Measurements from ENCODE around the gene CKB.
A peak's percentile ranks its signal among the peaks of the same experiment; 100 is the strongest.

The CKB gene

GRCh38 chr14:103550451-103551337 lies 28.1 kb upstream of the CKB start:
- FAIRE-seq, result no peak

DNA sequence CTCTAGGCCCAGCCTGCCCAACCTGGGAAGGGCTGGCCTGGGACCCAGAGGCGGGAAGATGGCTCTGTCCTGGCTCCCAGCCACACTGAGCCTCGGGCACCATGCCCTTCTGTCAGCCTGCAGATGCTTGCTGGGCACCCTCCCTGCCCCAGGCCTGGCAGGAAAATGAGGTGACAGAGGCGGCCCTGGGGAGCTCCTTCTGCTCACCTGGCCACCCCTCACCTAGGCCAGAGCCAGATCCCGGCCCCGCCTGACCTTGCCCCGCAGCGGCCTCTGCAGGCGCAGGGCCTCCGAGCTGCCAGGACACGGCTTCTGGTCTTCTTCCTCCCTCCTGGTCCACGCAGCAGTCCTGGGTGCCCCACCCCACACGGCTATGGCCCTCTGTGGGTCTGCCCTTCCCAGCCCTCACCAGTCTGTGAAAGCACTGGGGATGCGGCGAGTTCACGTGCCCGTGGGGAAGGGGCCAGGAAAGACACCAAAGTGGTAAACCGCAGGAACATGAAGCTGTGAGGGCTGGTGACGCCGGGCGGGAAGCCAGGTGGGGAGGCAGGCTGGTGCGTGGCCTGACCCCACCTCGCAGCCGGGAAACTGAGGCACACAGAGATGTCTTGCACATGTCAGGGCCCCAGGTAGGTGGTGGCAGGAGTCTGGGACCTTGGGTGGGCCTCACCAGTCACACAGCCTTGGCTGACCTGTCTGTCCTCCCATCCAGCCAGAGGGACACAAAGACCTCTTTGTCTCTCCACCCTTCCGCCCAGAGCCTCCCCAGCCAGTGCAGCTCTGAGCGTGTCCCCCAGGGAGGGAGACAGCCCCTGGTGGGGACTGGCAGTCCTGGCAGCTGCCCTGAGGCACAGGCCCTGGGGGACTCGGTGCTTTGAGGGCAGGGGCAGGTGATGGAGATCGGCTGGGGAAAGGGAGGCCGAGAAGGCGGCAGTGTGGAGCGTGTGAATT lies 27.0 kb upstream of the CKB start:
- FAIRE-seq (no peak), DNase-seq (ENCODE audit: insufficient read length, low spot score) (no peak)

More at GRCh38 chr14:103550451-103551337, 28.1 kb upstream of the CKB start:
- DNase-seq (ENCODE audit: insufficient read length, low spot score), result no peak

DNA sequence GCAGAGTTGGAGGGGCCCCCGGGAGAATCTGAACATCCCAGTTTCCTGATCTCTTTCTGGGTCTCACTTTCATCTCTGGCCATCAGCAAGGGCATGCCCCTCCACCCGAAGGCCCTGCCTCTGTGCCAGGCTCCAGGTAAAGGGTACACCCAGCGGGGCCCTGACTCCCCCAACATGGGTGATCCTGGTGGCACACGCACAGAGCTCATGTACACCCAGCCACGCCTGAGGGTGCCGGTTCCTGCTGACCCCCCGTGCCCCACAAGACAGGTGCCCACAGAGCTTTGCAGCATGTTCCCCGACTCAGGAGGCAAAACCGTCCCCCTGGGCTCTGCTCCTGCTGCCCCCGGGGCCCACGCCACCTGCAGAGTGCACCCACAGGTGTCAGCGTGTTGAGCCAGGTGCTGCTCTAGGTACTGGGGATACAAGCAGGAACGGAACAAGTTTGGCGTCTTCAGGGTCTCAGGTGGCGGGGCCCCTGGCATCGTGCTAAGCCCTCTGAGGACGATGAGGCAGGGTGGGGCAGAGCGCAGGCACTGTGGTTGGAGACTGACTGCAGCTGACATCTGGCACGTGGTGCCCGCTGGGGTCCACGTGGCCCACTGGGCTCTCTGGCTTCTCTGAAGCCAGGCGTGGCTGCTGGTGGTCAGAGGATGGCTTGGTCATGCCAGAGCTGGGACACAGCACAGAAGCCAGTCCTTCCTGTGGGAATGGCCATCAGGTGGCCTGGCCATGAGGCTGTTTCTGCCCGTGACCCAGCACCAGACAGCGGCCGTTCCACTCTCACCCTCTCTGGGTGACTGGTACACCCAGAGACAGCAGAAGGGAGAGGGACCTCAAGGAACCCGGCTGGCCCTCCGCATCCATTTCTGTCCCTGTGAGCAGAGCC lies 26.1 kb upstream of the CKB start:
- FAIRE-seq (no peak), DNase-seq (ENCODE audit: insufficient read length, low spot score) (no peak)

DNA sequence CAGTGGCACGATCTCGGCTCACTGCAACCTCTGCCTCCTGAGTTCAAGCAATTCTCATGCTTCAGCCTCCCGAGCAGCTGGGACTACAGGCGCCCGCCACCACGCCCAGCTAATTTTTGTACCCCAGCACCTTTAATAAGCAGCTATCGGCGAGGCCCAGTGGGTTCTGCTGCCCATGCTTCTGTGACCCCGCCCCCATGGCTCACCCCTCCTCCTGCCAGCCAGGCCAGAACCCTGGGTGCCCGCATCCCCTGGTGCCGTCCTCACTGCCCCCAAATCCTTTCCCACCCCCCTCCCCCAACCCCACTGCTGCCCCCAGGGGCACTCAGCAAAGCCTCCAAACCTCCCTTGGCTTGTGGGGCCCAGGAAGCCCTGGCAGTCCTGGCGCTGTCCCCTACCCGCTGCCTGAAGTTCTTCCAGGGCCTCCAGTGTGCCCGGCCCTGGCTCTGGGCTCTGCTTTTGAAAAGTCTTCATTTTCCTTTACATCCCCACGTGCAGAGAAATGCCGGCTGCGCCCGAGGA lies 25.4 kb upstream of the CKB start:
- no peak for DNase-seq (ENCODE audit: insufficient read length, low spot score)
- FAIRE-seq, result no peak

GRCh38 chr14:103547455-103547940 lies 24.9 kb upstream of the CKB start:
- FAIRE-seq (peak; percentile 36), DNase-seq (ENCODE audit: insufficient read length, low spot score) (no peak)

DNA sequence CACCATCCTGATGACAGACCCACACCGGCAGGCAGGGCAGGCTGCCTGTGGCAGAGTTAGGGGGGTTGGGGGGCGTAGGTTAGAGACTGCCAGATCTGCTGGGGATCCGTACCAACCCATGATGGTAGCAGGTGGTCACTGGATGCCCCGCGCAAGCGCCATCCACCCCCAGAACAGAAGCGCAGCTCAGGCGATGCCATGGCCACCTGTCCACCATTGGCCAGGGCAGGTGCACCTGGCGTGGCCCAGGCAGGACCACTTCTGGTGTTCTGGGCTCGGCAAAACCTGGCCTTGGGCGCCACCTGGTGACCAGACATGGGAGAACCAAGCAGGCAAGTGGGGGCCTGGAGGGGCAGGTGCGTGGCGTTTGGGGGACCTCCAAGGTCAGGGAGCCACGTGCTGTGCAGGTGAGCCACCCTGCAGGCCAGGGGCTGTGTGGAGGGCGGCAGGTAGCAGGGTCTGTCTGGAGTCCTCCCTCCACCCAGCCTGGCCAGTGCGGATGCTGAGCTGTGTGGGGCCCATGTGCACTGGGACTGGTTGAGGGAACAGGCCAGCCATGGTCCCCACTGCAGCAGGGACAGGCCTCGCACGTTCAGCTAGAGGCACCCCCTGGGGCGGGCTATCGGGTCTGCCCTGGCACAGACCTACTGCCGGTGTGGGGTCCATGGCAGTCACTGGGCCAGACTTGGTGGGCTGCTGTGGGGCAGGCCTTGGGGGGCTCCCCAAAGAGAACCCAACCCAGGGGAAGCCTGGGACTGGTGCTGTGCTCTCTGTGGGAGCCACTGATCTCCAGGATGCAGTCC lies 24.2 kb upstream of the CKB start:
- DNase-seq (ENCODE audit: insufficient read length, low spot score), result peak; percentile 81
- peak; percentile 83 for FAIRE-seq

DNA sequence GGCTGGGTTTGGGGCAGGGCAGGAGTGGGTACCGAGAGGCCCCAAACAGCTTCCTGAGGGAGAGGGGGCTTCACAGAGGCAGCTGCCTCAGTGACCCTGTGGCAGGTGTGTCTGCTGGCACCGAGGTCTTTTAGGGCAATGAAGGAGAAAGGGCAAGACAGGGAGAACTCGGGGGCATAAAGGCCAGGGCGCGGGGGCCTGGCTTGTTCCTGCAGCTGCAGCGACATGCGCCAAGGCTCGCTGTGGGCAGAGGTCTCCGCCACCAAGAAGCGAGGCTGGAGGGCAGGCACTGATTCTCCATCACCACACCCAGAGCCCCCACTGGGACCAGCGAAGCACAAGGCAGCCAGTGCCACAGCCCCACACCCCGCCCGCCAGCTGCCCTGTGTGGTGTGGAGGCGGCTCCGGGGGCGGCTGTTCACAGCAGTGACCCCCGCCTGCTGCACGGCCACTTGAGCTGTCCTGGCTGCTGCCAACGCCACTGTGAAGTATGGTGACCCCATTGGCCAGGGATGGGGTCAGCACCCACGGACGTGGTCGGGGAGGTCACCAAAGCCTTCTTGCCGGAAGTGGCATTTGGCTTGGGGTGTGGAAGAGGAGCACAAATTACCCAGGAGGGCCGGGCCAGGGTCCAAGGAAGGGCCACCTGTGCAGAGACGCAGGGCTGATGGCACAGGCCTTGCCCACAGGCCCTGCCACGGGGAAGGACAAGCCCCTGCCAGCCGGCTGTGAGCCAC lies 23.5 kb upstream of the CKB start:
- FAIRE-seq (no peak), DNase-seq (ENCODE audit: insufficient read length, low spot score) (no peak)

GRCh38 chr14:103545219-103545914 lies 22.7 kb upstream of the CKB start:
- FAIRE-seq (no peak), DNase-seq (ENCODE audit: insufficient read length, low spot score) (no peak)

- FAIRE-seq, result peak; percentile 52
- no peak for DNase-seq (ENCODE audit: insufficient read length, low spot score)
These were observed 22.0 kb upstream of the CKB start for GRCh38 chr14:103544388-103545218.

GRCh38 chr14:103543721-103544387 lies 21.2 kb upstream of the CKB start:
- FAIRE-seq (no peak), DNase-seq (ENCODE audit: insufficient read length, low spot score) (no peak)

DNA sequence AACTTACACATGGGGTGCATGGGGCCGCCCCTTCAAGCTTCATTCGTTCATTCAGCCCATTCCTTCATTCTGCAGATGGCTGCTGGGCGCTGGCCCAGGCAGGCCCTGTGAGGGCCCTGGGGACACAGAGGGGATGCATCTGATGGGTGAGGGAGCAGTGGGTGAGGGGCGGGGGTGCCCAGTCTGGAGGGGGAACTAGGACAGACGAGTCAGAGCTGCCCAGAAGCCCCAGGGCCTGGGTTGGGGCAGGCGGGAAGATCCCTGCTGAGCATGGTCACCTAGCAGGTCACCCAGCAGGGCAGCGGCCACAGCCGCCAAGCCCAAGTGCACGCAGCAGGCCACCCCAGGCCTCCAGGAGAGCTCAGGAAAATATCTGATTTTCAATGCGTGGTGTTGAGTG lies 20.5 kb upstream of the CKB start:
- DNase-seq (ENCODE audit: insufficient read length, low spot score) (no peak), FAIRE-seq (no peak)

DNA sequence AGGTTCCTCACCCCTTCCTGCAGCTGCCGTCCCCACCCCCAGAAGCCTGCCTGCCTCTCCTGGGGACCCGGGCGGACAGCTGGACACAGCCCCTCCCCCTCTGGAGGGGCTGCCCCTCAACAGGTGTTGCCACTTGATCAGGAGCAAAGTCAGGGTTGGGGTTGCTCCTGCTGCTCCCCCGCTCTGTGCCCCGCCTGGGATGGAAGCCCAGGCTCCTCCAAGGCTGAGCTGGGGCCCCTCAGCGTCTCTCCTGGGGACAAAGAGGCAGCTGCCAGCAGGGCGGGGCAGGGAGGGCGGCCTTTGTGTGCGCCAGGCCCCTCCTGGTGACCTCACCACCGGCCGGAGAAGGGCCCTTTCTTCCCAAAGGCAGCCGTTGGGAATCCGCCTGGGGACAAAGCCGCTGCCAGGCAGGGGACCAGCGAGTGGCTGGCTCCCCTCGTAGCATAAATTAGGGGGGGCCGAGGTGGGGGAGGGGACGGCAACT lies 20.0 kb upstream of the CKB start:
- no peak for FAIRE-seq
- no peak for DNase-seq (ENCODE audit: insufficient read length, low spot score)

DNA sequence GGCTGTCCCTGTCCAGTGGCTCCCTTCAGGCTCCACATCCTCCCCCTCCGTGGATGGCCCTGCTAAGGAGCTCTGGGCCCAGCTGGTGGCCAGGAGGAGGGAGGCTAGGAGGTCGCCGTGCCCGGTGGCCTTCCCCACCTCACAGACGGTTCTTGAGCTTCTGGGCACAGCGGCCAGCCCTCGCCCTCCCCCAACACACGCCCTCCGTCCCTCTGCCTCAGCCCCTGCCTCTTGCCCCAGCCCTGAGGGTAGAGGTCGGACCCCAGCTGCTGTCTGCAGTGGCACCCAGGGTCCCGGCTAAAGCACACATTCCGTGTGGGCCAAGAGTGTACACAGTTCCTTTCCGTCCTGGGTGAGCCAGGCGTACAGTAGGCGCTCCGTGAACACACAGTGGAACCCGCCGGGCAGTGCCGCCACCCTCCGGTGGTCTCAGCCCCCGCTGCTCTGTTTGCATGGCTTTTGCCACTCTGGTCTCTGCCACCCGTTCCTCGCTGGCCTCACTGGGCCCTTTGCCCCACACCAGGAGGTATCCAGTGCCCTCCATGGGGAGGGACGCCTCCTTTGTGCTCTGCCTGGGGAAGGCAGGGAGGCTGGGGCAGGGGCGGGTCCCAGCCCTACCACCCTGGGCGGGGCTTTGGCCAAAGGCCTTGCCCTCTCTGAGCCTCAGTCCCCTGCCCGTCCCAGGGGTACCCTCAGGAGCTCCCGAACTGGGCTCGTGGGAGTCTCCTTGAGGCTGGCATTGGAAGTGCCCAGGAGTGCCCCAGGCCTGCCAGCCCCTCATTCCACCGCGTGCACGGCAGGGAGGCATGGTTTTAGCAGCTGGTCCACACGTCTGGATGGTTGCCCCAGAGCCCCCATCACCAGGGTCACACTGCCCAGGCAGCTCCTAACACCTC lies 19.3 kb upstream of the CKB start:
- FAIRE-seq (no peak), DNase-seq (ENCODE audit: insufficient read length, low spot score) (no peak)

- DNase-seq (ENCODE audit: insufficient read length, low spot score), result no peak
- no peak for FAIRE-seq
These were observed 18.4 kb upstream of the CKB start for GRCh38 chr14:103540821-103541708.

All from HTR-8/SVneo (cell line).